Mesendoderm (in vitro differentiated cells): Measurements from ENCODE around the gene LRRC47.

Source experiments
- DNase-seq: peaks from one replicate; pipeline ENCODE4 v3.0.0; 2013
- H2AK5ac ChIP-seq: 2 replicates; pipeline ENCODE4 v1.6.1; 2013; ENCODE audit warnings: low read length, inconsistent platforms
- H2BK120ac ChIP-seq: 2 replicates; pipeline ENCODE4 v1.6.1; 2013; ENCODE audit warnings: low read depth, mild to moderate bottlenecking, low read length, moderate library complexity, mixed read lengths
- H2BK15ac ChIP-seq: replicated peaks from 2 replicates; pipeline ENCODE4 v1.6.1; 2013; ENCODE audit warnings: low read depth, mild to moderate bottlenecking, moderate library complexity
- H2BK5ac ChIP-seq: 2 replicates; pipeline ENCODE4 v1.6.1; 2013; ENCODE audit warnings: low read length, inconsistent platforms
- H3K18ac ChIP-seq: 2 replicates; pipeline ENCODE4 v1.6.1; 2013; ENCODE audit warnings: mild to moderate bottlenecking, low read length, mixed read lengths
- H3K23ac ChIP-seq: one replicate; pipeline ENCODE4 v1.6.1; 2013; ENCODE audit warnings: low read length
- H3K27ac ChIP-seq: 2 replicates; pipeline ENCODE4 v1.5.1; 2013; ENCODE audit warnings: low read depth, mild to moderate bottlenecking, inconsistent platforms, low read length, moderate library complexity
- H3K27me3 ChIP-seq: 2 replicates; pipeline ENCODE4 v1.6.1; 2013; ENCODE audit warnings: low read length, control low read depth, mild to moderate bottlenecking, inconsistent platforms; ENCODE audit not compliant: insufficient read depth, poor library complexity
- H3K36me3 ChIP-seq: 2 replicates; pipeline ENCODE4 v1.6.1; 2013; ENCODE audit warnings: low read length, inconsistent platforms; ENCODE audit not compliant: control insufficient read depth, insufficient read depth
- H3K4ac ChIP-seq: one replicate; pipeline ENCODE4 v1.6.1; 2013; ENCODE audit warnings: low read depth, mild to moderate bottlenecking, low read length, moderate library complexity
- H3K4me1 ChIP-seq: 2 replicates; pipeline ENCODE4 v1.6.1; 2013; ENCODE audit warnings: low read depth, low read length, inconsistent platforms; ENCODE audit not compliant: control insufficient read depth
- H3K4me2 ChIP-seq: 2 replicates; pipeline ENCODE4 v1.6.1; 2013; ENCODE audit warnings: low read length
- H3K4me3 ChIP-seq: 2 replicates; pipeline ENCODE4 v1.5.1; 2013; ENCODE audit warnings: mild to moderate bottlenecking, low read length
- H3K56ac ChIP-seq: one replicate; pipeline ENCODE4 v1.6.1; 2013; ENCODE audit warnings: low read length
- H3K79me1 ChIP-seq: 2 replicates; pipeline ENCODE4 v1.6.1; 2013; ENCODE audit warnings: low read length, inconsistent platforms
- H3K79me2 ChIP-seq: 2 replicates; pipeline ENCODE4 v1.6.1; 2013; ENCODE audit warnings: mild to moderate bottlenecking, low read length; ENCODE audit not compliant: control insufficient read depth, insufficient read depth
- H3K9ac ChIP-seq: 2 replicates; pipeline ENCODE4 v1.6.1; 2013; ENCODE audit warnings: low read length, inconsistent platforms
- H4K5ac ChIP-seq: one replicate; pipeline ENCODE4 v1.6.1; 2013; ENCODE audit warnings: low read length
- H4K8ac ChIP-seq: one replicate; pipeline ENCODE4 v1.6.1; 2013; ENCODE audit warnings: low read depth, mild to moderate bottlenecking, control low read depth, low read length, moderate library complexity
- WGBS: extraction: QIAGEN DNeasy Blood & Tissue Kit; methylation state at CpG from one replicate; pipeline ENCODE4 v1.1.7; 2013; ENCODE audit warnings: low lambda C conversion rate, missing lambda C conversion rate; ENCODE audit not compliant: insufficient coverage; ENCODE audit errors: extremely low coverage; 5-methylcytosine and 5-hydroxymethylcytosine counted together

Gene LRRC47

GRCh38 chr1:3820316-3820715 lies 24.0 kb upstream of the LRRC47 start:
- no peak overlapping the region for H2BK15ac ChIP-seq
- no peaks in the 10 kb centered on the region for H3K36me3 ChIP-seq
- H3K9ac ChIP-seq = no peak overlapping the region
- WGBS = no CpG with 5 or more reads among the region's 8 CpGs
- no peak overlapping the region for H3K27ac ChIP-seq
- no peak overlapping the region for H3K4me2 ChIP-seq
- no peaks in the 10 kb centered on the region for H3K27me3 ChIP-seq
- no peak overlapping the region for H3K4me3 ChIP-seq
- no peak overlapping the region for H4K8ac ChIP-seq
- no peaks in the 10 kb centered on the region for H3K4me1 ChIP-seq
- no peak overlapping the region for H2BK5ac ChIP-seq
- DNase-seq = no peak
- H3K18ac ChIP-seq = no peak overlapping the region
- no peaks in the 10 kb centered on the region for H3K79me2 ChIP-seq
- no peak overlapping the region for H4K5ac ChIP-seq
- H3K4ac ChIP-seq = no peak overlapping the region
- no peak overlapping the region for H2AK5ac ChIP-seq
- H3K56ac ChIP-seq = no peak overlapping the region
- no peaks in the 10 kb centered on the region for H3K79me1 ChIP-seq
- H3K23ac ChIP-seq = no peak overlapping the region
- H2BK120ac ChIP-seq = no peak overlapping the region

DNA sequence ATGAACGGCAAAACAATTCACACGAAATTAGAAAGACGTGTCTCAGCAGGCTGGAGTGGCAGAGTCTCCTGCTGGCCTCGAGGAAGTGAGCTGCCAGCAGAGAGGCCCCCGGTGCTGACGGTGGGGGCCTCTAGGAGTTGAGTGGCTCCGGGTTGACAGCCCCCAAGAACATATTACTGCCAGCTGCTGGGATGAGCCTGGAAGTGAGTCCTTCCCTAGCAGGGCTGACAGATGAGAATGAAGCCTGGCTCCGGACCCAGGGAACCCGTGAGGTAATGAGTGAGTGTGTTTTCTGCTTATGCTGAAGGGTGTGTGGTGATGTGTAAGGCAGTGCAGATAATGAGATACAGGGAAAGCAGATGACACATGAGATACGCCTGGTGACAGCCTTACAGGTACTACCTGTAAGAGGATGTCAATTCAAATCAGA lies 23.5 kb upstream of the LRRC47 start:
- no peak for DNase-seq
- no peak overlapping the region for H3K27ac ChIP-seq
- no peak overlapping the region for H3K4ac ChIP-seq
- H3K56ac ChIP-seq = no peak overlapping the region
- H3K27me3 ChIP-seq = no peaks in the 10 kb centered on the region
- no peaks in the 10 kb centered on the region for H3K4me1 ChIP-seq
- no peak overlapping the region for H3K4me3 ChIP-seq
- H2BK15ac ChIP-seq = no peak overlapping the region
- no peaks in the 10 kb centered on the region for H3K36me3 ChIP-seq
- H2AK5ac ChIP-seq = no peak overlapping the region
- no peak overlapping the region for H3K23ac ChIP-seq
- H4K8ac ChIP-seq = no peak overlapping the region
- no peak overlapping the region for H2BK120ac ChIP-seq
- H3K79me1 ChIP-seq = no peaks in the 10 kb centered on the region
- no peak overlapping the region for H3K18ac ChIP-seq
- H4K5ac ChIP-seq = no peak overlapping the region
- no CpG with 5 or more reads among the region's 10 CpGs for WGBS
- H3K9ac ChIP-seq = no peak overlapping the region
- H3K79me2 ChIP-seq = no peaks in the 10 kb centered on the region
- no peak overlapping the region for H3K4me2 ChIP-seq
- H2BK5ac ChIP-seq = no peak overlapping the region

GRCh38 chr1:3817821-3818597 lies 21.7 kb upstream of the LRRC47 start:
- H3K9ac ChIP-seq = no peak overlapping the region
- H3K79me1 ChIP-seq = no peaks in the 10 kb centered on the region
- no peak overlapping the region for H2BK5ac ChIP-seq
- H3K4me3 ChIP-seq = no peak overlapping the region
- no CpG with 5 or more reads among the region's 28 CpGs for WGBS
- no peaks in the 10 kb centered on the region for H3K79me2 ChIP-seq
- H3K56ac ChIP-seq = no peak overlapping the region
- no peak overlapping the region for H2BK15ac ChIP-seq
- no peak overlapping the region for H4K8ac ChIP-seq
- no peak overlapping the region for H3K27ac ChIP-seq
- no peak overlapping the region for H2BK120ac ChIP-seq
- H3K4me1 ChIP-seq = no peaks in the 10 kb centered on the region
- no peak overlapping the region for H3K4ac ChIP-seq
- H3K23ac ChIP-seq = no peak overlapping the region
- H2AK5ac ChIP-seq = no peak overlapping the region
- H4K5ac ChIP-seq = no peak overlapping the region
- H3K27me3 ChIP-seq = no peaks in the 10 kb centered on the region
- no peak overlapping the region for H3K4me2 ChIP-seq
- DNase-seq = no peak
- H3K18ac ChIP-seq = no peak overlapping the region
- no peaks in the 10 kb centered on the region for H3K36me3 ChIP-seq

DNA sequence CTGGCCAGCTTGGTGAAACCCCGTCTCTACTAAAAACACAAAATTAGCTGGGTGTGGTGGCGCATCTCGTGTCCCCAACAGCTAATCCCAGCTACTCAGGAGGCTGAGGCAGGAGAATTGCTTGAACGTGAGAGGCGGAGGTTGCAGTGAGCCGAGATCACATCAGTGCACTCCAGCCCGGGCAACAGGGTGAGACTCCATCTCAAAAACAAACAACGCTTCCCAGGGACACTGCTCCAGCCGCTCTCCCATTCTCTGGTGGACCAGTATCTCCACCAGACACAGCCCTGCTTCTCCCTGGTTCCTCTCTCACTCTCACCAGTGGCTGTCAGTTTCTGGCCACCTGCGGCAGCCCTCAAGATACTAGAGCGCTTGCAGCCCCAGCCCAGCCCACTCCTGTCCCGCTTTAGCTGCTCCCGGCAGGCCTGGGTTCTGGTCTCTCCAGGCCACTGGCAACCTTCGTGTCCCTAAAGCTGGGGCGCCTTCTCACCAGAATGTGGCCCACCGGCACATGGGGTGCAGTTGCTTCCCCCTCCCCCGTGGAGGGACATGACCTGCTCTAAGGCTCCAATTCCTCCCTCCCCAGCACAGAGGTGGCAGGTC lies 20.9 kb upstream of the LRRC47 start:
- DNase-seq = no peak
- Histone ChIP-seq H2BK5ac (no peak overlapping the region), H3K4me3 (no peak overlapping the region), H2BK120ac (no peak overlapping the region), H3K18ac (no peak overlapping the region), H3K56ac (no peak overlapping the region), H4K8ac (no peak overlapping the region), H3K23ac (no peak overlapping the region), H3K4me2 (no peak overlapping the region), H3K4ac (no peak overlapping the region), H3K36me3 (no peaks in the 10 kb centered on the region), H3K9ac (no peak overlapping the region), H3K4me1 (no peaks in the 10 kb centered on the region), H3K27me3 (no peaks in the 10 kb centered on the region), H3K79me2 (no peaks in the 10 kb centered on the region), H3K79me1 (no peaks in the 10 kb centered on the region), H3K27ac (no peak overlapping the region), H4K5ac (no peak overlapping the region), H2AK5ac (no peak overlapping the region), H2BK15ac (no peak overlapping the region)
- WGBS = no CpG with 5 or more reads among the region's 17 CpGs

DNA sequence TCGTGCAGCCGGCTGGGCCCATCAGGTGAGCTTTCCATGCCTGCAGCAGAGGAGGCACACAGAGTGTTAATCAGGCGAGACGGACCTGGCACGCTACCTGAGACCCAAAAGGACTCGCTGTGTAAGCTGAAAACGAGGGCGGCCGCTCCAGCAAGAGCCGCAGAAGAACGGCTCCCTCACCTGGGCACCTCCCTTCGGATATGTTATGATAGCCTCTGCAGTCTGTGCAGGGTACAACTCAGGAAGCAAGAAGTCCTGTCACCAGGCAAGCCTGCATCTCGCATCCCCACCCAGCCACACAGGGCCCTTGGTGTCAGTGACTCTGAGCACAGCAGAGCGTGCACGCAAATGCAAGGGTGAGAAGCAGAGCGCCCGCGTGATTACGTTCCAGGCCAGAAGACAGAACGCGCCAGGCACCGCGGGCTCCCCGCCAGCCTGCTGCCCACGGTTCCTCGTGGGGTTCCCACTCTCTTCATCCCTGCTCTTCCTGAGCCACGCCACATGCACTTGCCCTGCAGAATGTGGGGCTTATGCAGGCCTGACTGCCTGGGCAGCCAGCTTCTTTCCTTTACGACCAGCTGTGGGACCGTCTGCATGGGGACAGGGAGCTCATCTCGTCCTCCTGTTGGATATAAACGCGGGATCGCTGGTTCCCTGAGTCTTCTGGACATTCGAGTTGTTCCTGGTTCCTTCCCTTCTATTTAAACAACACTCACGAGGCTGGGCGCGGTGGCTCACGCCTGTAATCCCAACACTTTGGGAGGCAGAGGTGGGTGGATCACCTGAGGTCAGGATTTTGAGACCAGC lies 20.2 kb upstream of the LRRC47 start:
- no peak overlapping the region for H3K4ac ChIP-seq
- no peak overlapping the region for H2AK5ac ChIP-seq
- no peak overlapping the region for H3K27ac ChIP-seq
- H2BK5ac ChIP-seq = no peak overlapping the region
- whole genome bisulfite sequencing = no CpG with 5 or more reads among the region's 38 CpGs
- no peak overlapping the region for H3K56ac ChIP-seq
- no peak overlapping the region for H3K9ac ChIP-seq
- H4K8ac ChIP-seq = no peak overlapping the region
- no peak overlapping the region for H2BK15ac ChIP-seq
- no peak overlapping the region for H3K4me2 ChIP-seq
- H4K5ac ChIP-seq = no peak overlapping the region
- H2BK120ac ChIP-seq = no peak overlapping the region
- DNase-seq = no peak
- H3K27me3 ChIP-seq = no peaks in the 10 kb centered on the region
- H3K36me3 ChIP-seq = no peaks in the 10 kb centered on the region
- H3K4me3 ChIP-seq = no peak overlapping the region
- no peaks in the 10 kb centered on the region for H3K4me1 ChIP-seq
- no peaks in the 10 kb centered on the region for H3K79me2 ChIP-seq
- no peaks in the 10 kb centered on the region for H3K79me1 ChIP-seq
- no peak overlapping the region for H3K23ac ChIP-seq
- no peak overlapping the region for H3K18ac ChIP-seq
